GM18907 (cell line): ENCODE results near the gene KRT34.
"Not testable (repeated sequence)": the region's sequence is repeated elsewhere in the genome, so short reads cannot be mapped to it uniquely, and the experiment has no call there.

Experiments used
- ATAC-seq: cut with Tn5 transposase; IDR thresholded peaks from one replicate; pipeline ENCODE4 v1.9.1; 2021; ENCODE audit warnings: mild to moderate bottlenecking, moderate library complexity; ENCODE audit not compliant: unreplicated experiment

Gene KRT34

DNA sequence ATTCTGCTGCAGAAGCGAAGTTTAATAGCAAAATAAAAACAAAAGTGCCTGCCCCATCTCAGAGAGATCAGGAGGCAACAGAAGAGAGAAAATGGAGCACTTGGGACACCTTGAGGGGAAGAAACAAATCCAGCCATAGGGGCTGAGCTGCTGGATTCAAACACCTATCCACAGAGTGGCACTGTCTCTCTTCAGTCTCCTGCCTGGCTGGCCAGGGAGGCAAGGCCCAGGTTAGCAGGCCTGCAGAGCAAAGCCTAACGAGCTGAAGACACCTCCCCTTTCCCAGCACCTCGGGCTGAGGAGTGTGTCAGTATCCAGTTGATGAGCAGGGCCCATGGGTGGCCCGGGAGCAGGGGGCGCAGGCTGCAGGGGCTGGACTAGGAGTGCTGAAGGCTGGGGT lies 24.1 kb upstream of the KRT34 start:
- no peak for ATAC-seq

DNA sequence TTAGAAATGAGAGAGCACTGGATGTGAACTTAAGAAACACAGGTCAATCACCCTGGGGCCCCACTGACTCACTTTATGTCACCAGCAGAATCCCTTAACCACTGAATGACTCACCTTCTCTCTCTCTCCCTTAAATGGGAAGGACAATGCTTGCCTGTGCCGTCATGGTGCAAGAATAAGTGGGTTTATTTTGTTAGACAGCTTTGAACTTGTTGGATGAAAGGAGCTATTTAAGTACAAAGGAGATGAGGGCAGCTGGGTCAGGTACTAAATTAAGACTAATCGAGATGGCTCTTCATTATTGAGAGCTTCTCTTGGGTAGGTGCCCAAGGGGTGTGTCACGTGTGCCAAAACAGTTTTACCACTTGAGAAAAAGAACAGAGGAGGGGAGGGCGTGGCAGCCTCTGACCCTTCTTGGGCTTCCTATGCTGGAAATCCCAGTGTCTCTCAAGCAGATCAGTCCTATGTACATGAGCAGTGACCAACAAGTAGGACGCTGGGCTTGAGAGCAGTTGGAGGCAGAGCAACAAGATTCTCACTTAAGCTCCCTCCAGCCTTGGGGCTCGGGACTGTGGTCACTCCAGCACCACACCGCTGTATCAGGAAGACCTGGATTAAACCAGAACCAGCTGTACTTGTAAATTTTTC lies 22.0 kb upstream of the KRT34 start:
- no peak for ATAC-seq

DNA sequence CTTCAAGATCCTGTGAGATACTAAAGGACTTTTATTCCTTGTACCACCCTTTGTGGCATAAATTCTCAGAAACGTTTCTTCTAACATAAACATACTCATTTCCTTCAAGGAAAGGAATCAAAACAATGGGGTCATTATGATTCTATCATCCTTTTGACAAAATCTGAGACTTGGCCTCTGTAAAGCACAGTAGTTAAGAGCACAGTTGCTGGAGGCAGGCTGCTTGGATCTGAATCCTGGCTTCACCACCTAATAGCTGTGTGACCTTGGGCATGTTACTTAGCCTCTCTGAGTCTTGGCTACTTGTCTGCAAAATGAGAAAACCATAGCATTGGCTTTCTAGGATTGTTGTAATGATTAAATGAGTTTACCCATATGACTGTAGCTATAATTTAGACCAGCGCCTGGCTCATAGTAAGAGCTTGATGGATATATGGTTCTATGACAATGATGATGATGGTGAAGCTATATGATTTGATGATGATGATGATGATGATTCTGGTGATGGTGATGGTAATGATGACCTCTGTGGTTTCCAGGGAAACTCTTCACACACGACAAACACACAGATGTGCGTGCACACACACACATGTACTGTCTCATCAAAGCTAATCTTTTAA lies 21.4 kb upstream of the KRT34 start:
- ATAC-seq: no peak

DNA sequence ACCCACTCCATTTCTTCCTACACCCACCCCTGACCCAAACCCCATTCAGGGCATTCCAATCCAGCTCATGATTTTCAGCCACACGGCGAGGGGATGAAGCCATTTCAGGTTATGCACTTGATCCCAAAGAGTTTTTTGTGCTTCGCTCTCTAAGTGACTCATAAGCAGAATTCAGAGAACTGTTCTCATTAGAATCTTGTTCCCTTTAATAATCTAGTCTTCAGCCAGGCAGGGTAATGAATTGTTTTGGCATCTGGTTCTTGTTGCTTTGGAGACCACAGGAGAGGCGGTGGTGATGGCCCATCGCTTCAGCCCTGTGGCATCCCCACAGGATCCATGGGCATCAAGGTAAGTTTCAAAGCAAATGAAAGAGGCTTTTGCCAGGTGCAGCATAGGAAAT lies 20.1 kb upstream of the KRT34 start:
- no peak for ATAC-seq

DNA sequence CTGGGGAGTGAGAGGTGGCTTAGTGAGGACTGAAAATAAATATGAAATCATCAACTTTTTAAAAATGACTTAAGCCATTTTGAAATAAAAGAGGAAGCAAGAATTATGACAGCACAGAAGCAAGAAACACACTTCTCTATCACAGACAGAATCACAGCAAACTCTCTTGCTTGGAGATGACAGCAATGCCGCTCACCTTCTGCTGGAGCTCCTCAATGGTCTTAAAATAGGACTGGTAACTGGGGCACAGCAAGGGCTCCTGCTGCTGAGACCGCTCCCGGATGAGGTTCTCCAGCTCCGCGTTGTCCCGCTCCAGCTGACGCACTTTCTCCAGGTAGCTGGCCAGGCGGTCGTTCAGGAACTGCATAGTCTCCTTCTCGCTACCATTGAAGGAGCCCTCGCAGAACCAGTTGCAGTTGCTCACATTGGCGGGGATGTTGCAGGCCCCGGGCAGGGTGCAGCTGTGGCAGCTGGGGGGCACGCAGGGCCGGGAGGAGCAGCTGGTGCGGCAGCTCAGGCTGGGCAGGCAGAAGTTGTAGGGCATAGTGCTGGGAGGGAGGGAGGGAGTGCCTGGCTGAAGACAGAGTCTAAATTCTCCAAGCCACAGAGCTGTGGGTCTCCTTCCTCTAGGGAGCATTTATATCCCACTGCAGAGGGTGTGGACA lies 15.0 kb upstream of the KRT34 start, which contains the start of gene KRT31:
Gene KRT31, minus strand, starts transcription at position 613 of the 665 bp plus-strand sequence. Its CDS starts 69 bp downstream, at position 544.
- ATAC-seq: no peak

DNA sequence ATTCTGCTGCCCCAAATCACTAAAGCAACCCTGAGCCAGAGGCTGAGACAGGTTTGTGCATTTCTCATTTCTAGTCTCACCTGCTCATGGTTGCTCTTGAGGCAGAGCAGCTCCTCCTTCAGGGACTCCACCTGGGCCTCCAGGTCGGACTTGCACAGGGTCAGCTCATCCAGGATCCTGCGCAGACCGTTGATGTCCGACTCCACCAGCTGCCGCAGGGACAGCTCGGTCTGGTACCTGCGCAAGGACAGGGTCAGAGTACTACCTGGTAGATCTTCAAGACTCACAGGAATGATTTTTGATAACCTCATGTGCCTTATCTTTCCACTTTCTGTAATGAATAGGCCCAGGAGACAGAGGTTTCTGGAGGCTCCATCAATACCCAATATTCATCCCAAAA lies 14.2 kb upstream of the KRT34 start:
- no peak for ATAC-seq

DNA sequence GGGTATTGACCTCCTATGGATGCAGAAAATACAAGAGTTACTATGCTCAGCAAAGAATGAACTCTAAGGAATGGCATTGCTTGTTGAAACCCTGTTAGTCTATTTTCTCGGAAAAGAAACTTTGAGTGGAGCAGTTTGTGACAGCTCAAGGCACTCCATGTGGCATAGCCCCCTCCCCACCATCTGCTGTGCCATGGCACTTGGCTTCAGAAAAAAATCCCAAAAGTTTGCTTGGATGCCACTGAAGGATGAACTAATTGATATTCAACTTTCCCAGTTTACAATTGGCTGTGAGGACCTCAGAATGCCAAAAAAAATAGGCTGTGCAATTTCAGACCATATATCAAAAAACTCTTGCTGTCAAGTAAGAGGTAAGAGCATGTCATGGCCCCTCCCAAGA lies 13.5 kb upstream of the KRT34 start:
- no peak for ATAC-seq

DNA sequence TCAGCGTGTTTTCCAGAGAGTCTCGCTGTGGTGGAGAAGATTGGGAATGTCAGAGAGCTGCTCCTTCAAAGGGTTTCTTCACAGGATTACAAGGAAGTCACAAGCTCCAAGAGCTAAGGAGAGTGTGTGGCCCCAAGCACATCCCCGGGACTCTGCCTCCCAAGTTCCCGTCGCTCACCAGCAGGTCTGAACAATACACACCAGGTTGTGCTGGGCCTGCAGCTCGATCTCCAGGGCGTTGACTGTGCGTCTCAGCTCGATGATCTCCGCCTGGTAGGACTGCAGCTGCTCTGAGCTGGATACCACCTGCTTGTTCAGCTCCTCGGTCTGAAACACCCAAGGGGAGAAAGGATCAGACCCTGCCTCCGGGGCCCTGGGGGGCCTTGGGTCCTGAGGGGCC lies 12.9 kb upstream of the KRT34 start:
- not testable (repeated sequence) for ATAC-seq

DNA sequence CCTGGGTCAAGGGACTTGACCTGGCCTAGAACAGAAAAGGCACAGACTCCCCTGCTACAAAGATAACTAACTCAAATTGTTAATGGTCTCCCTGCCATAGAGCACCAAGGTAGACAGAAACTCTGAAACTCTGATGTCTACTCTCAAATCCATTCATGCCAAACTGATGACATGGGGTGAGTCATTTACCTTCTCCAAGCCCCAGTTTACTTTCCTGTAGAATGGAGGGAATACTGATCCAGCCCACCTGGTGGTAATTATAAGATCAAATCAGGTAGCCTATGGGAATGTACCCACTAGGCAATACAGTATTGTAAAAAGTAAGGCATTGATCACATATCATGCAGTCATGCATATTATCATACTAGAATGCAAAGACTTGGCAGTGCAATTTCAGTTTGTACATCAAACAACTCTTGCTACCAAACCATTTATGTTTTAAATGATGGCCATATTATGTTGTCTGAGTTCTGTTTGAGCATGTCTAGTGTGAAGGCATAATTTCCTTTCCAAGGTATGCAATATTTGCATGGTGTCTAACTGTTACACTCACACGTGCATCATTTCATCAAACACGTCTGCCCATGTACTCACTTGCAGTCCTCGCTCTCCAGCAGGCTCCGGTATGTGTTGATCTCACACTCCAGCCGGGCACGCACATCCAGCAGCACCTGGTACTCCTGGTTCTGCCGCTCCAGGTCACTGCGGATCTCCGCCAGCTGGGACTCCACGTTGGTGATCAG lies 12.3 kb upstream of the KRT34 start:
- ATAC-seq: no peak

DNA sequence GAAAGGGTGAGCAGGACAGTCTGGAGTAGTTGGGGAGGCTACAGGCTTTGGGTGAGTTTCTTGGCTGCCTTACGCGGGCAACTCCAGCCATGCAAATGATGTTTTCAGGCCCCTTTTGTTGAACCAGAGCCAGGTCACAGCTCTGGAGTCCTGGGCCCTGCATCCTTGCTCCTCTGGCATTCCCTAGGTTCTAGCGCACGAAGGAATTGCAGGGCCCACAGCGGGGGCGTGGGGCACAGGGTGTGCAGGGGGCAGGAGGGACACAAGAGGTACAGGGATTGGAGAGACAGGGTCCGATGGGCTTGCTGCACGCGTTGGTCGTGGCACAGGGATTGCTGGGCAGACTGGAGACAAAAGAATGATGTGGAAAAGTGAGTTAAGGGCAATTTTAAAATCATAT lies 11.7 kb upstream of the KRT34 start:
- ATAC-seq: no peak

DNA sequence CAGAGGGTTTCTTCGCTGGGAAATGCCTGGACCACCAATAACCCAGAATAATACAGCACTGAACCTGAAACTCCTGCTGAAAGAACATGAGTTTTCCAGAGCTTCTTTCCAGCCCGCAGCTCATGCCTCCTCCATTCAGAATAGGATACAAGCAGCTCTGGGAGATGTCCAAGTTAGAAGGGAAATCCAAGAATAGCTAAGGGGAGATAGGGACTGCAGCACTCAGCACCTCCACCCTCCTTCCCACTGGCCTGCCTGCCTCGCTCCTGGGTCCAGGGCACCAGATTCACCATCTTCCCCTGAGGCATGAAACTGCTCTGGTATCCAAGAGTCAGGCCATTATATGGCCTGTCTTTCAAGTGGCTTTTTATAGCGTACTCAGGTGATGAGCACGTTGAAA lies 11.2 kb upstream of the KRT34 start:
- no peak for ATAC-seq

DNA sequence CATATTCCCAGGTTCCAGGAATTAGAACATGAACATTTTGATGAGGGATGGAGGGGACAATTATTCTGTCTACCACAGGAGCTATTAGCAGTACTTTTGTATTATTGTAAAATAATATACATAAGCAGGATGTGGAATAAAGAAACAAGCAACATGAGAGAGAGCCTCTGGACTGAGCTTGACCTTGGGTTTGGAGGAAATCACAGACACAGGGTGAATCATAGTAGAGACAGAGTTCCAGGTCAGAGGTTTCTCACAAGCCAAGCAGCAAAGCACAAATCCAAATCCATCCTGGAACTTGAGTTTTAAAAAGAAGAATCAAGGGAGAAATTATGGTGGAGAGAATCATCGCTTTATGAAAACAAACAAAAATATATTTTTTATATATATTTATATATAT lies 10.2 kb upstream of the KRT34 start:
- no peak for ATAC-seq

DNA sequence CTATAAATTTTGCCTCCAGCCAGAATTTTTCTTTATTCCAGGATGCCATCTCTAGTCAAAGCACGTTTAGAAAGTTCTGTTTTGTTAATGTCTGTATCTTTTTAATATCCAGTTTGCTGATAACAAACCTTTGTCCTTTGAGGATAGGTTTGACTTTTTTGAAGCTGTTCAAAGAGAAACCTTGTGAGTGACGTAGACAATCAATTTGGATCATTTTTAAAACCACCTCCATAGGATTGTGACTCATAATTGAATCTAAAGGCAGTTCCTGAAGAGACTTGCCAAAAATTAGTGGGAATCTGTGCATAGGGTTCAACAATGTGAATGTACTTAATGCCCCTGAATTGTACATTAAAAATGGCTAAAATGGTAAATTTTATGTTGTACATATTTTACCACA lies 9.4 kb upstream of the KRT34 start:
- no peak for ATAC-seq

DNA sequence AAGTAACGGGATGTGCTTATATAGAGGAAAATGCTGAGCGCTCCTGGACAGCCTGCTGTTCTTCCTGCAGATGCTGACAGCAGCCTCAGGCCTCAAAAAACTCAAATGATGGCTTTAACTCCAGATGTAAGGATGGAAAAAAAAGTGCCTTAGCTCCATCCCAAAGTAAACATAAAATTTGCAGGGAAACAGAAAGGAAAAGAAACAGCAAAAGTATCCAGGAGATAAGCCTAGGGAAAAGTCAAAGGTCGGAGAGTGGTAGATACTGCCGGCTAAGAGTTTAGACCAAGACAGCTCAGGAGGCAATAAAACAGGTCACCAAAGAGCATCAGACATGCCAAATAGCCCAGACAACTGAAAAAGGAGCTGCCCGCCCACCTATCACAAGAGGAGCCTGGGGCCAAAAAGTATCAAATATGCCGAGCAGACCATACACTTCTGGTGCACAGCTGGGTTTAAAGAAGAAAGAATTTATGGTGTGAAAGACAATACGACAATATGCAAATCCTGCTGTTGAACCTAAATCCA lies 8.4 kb upstream of the KRT34 start:
- no peak for ATAC-seq

DNA sequence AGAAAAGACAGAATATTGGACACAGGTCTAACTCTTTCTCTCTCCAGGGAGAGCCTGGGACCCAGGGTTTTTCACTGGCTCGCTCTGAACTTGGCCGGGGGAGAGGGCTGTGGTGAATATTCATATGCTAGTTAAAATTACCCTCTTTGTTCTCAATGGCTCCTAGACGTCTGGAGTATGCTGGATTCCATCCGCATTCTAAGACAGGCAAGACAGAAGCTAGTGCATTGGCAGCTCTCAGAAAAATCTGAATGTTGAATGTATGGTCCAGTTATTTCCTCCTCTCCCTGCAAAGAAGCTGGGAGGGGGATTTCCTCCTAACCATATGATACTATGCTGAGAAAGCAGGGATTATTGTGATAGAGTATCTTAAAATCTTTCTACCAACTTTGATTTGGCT lies 5.6 kb upstream of the KRT34 start:
- ATAC-seq: no peak

DNA sequence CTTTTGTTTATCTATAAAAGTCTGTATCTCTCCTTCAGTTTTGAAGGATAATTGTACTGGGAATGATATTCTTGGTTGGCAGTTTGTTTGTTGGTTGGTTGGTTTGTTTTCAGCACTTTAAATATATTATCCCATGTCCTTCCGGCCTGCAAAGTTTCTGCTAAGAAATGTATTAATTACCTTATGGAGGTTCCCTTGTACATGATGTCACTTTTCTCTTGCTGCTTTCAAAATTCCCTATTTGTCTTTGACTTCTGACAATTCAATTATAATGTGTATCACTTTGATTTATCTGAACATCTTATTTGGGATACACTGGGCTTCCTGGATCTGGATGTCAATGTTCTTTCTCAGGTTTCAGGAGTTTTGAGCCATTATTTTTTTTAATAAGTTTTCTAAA lies 4.1 kb upstream of the KRT34 start:
- no peak for ATAC-seq

DNA sequence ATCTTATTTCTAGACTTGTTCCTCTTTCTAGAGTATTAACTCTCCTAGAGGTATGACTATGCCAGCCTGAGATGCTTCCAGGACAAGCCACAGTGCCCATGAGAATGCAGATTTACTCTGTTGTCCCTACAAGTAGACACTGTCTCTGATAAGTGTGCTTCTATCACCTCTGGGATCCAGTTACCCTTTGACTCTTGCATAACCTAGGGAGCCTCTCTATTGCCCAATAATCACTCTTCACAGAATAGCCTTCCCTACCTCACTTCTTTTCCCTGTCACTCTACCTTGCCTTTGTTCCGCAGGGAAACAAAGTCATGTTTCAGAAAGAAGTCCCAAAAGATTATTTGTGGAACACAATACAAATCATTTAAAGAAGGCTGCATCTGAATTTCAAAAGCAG lies 1.6 kb upstream of the KRT34 start:
- no peak for ATAC-seq

DNA sequence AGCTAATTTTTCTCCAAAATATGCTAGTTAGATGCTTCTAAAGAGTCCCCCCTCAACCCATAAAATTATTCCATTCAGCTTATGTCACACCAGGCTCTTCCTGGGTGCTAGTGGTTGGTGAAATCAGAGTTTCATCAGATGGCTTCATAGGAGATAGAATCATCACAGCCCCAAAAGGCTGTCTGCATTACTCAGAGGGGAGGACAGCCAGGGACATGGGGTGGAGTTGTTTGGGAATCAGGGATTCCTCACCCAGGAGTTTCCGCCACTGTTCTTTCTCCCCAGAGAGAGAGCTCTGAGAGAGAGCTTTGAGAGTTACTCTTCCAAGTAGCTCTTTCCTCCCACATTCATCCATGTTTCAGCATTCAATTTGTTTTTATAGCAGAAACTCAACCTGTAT lies 288 bp upstream of the KRT34 start:
- no peak for ATAC-seq

DNA sequence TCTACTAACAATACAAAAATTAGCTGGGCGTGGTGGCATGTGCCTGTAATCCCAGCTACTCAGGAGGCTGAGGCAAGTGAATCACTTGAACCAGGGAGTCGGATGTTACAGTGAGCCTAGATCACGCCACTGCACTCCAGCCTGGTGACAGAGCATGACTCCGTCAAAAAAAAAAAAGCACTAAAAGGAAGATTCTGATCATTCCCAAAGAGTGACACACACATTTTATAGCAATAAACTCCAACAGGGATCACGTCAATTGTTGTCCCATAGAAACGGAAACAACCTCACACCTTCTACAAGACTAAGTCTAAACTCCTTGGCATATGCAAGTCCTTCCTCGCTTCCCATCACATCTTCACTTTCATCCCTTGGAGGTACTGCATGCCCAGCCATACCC lies 2.0 kb downstream of the KRT34 start:
- ATAC-seq: not testable (repeated sequence)

DNA sequence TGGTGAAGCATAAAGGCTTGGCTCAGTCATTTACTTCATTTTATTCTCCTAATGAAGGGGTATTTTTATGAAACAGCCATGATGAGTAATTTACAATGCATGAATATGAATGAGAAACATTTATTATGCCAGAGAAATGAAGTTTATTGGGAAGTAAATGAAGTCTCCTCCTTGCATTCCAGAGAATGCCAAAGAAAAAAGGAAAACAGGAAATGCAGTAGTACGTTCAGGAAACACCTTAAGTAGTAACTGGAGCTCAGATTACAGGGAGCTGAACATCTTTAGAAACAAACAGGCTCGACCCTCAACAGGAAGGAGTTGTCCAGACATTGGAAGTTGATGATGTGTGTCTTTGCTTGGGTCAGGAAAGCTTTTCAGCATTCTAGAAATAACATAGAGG lies 4.6 kb downstream of the KRT34 start:
- ATAC-seq: no peak

DNA sequence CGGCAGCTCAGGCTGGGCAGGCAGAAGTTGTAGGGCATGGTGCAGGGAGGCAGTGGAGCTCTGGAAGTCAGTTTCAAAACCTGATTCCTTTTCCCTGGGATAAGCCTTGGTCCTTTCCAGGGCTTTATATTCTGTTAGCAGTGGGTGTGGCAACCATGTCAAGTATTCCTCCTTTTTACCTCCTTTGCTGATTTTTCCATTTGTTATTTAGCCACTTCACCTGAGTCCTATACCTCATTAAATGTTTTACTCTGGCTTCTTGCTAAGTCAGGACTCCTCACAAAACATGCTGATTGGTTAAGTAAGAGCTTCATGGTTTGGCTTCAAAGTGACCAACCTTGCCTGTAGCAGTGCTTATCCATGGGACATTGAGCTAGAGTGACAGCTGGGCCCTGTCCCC lies 12.4 kb downstream of the KRT34 start, which contains the start of gene KRT33B:
Gene KRT33B, minus strand, starts transcription at position 101 of the 400 bp plus-strand sequence. Its CDS starts 63 bp downstream, at position 38.
- ATAC-seq: no peak
